HG03442 (cell line): ENCODE results near the gene HIGD2B.
"Not testable (repeated sequence)": the region's sequence is repeated elsewhere in the genome, so short reads cannot be mapped to it uniquely, and the experiment has no call there.

Experiments used
- ATAC-seq: cut with Tn5 transposase; IDR thresholded peaks from one replicate; pipeline ENCODE4 v1.9.1; 2021; ENCODE audit warnings: mild to moderate bottlenecking, moderate library complexity; ENCODE audit not compliant: unreplicated experiment

HIGD2B gene, protein sequence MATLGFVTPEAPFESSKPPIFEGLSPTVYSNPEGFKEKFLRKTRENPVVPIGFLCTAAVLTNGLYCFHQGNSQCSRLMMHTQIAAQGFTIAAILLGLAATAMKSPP

DNA sequence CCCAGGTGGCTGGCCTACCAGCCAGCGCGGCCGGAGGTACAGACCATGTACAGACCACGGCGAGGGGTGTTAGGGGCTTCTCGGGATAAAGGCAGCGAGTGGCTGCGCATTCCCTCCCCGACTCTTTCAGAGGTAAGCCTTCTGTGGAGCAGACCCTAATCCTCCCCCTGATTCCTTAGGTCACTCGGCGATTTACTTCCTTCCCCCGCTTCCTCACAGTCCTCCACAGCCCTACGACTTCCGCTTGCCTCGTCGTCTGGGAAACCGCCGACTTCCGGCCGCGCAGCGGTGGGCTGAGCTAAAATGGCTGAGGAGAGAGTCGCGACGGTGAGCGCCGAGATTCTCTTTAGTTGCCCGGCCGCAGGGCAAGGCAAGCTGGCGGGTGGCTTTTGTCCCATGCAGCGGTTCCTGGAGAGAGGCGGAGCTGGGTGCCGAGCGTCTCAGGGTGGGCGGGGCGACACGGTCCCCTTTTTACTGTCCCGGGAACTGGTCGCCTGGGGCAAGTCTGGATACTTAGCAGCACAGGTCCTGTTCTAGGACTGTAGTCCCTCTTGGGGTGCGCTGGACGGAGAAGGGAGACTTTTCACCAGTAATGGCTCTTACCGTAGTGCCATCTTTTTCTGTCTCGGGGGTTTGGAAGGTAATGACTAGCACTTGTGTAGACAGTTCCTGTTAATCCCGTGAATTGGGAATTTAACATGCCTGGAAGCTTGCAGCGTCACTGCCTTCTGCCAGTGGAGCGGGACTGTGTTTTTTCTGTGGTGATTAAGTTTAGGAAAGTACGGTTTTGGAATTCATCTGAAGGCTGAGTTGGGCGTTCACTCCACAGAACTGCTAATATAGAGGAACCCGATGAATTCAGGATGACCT is at the start of gene HIGD2B, which contains the start of gene BBS4:
HIGD2B (minus strand) TSS at position 258 of the 870 bp plus-strand sequence. CDS start 9,808 bp downstream, outside the sequence.
BBS4 (plus strand) TSS at position 283 of the 870 bp plus-strand sequence; CDS start at position 304, 21 bp downstream.
- ATAC-seq = peak; percentile 94

DNA sequence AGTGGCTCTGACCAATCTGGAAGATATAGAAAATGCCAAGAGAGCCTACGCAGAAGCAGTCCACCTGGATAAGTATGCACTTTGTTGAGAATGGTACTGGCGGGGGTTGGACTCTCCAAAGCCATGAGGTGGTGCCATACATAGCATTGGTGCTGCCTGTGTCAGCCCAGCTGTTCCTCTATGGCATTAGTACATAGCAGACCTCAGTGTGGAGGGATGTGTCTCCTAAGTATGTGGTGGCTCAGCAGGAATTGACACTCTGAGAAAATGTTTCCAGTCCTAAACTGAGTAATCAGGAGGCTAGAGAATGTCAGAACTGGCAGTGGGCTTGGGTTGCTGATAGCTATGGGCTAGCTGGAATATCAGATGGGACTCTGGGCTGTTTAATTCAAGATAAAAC is 49.1 kb upstream of the HIGD2B start:
- no peak for ATAC-seq

DNA sequence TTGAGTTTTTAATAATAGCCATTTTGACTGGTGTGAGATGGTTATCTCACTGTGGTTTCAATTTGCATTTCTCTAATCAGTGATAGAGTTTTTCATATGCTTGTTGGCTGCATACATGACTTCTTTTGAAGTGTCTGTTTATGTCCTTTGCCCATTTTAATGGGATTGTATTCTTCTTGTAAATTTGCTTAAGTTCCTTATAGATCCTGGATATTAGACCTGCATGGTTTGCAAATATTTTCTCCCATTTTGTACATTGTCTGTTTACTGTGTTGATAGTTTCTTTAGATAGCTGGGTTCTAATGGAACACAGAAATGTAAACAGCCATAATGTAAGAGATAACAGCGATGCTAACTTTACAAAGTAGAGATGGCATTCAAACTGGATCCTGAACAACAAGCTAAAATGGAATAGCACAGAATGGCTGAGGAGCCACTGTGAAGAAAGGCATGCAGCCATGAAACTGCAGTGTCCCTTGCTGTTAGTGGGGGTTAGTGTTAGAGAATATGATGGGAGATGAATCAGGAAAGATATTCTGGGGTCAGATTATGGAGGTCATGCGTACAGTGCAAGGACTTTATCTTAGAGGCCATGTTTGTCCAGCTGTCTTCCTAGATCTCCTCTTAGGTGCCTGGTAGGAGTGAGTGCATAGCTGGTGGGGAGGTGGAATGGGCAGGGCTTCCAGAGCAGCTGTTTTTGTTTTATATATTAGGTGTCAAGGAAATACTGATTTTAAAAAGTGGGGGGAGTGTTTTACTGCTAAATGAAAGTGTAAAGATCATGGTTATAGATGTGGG is 48.2 kb upstream of the HIGD2B start:
- no peak for ATAC-seq

DNA sequence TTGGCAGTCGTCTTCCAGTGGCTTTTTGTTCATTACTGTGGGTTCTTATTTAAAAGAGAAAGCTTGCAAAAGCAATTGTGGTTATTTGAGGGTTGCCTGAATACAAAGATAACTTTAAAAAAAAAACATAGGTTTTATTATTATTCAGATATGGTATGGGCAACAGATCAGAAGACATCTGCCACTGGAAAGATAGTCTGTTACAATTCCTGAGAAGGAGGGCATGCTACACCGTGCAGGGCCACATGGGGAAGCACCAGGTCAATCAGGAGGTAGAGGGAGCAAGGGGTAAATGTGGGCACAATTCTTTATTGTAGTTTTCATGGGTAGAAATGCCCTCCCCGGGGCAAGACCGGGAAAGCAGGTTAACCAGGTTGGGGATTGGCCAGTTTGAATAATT is 46.5 kb upstream of the HIGD2B start:
- ATAC-seq = no peak

DNA sequence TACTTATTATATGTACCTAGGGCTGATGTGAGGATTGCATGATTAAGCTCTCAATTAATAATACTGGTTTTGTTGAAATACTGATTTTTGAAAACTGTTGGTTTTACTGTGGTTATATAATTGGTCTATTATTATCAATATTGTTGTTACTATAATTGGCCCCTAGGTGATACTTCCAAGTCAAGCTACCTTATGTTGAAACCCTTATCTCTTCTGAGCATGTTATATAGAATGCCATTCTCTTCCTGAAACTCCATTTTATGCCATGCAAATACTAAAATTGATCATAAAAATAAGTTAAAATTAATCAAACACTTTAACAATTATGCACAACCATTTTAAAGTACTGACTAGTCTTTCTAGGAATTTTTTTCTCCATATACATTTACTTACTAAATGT is 46.1 kb upstream of the HIGD2B start:
- ATAC-seq = no peak

DNA sequence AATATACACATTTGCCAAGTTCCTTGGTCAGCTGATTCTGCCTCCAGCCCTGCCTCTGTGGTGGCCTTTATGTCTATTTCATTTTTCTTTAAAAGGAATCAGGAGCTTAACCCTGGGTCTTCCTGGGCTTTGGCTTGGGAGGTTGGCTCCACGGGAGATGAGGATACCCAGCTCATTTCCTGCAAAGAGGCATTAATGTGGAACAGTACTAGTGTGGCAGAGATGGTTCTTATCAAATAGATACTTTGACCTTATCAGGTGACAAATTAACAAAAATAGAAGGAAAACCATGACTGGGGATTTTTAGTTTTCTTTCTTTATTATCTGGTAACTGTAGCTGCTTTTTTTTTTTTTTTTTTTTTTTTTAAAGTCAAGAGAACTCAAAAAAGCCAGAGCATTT is 42.8 kb upstream of the HIGD2B start:
- no peak for ATAC-seq

DNA sequence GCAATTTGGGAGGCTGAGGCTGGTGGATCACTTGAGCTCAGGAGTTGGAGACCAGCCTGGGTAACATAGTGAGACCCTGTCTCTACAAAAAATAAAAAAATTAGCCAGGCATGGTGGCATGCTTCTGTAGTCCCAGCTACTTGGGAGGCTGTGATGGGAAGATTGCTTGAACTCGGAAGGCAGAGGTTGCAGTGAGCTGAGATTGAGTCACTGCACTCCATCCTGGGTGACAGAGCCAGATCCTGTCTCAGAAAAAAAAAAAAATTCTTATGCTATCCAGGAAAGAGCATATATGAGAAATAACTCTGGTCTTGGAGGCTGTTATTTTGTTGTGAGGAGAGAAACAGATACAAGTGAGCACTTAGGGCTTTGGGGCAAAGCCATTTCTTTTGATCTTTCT is 42.3 kb upstream of the HIGD2B start:
- not testable (repeated sequence) for ATAC-seq

DNA sequence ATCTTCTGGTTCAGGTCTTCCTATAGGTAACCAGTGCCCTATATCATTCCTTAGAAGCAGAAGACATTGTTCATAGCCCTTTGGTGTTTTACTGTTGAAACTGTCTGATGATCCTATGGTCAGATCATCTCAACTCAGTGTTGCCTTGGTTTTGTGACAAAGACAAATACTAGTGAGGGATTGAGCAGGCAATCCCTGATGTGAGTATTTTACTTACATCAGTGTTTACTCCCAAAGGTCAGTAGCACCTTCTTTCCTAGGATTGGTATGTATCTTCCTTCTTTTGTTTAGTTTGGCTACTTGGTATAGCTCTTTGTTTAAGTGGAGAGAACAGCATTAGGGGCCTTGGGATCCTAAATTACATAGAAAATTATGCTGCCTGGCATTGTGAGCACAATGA is 41.2 kb upstream of the HIGD2B start:
- no peak for ATAC-seq

DNA sequence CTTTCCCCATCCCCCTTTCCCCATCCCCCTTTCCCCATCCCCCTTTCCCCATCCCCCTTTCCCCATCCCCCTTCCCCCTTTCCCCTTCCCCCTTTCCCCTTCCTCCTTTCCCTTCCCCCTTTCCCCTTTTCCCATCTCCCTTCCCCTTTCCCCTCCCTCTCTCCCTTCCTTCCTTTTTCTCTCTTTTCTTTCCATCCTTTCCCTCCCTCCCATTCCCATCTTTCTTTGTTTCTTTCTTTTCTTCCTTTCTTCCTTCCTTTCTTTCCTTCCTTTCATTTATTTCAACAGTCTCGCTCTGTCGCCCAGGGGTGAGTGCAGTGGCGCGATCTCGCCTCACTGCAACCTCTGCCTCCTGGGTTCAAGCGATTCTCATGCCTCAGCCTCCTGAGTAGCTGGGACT is 39.9 kb upstream of the HIGD2B start:
- ATAC-seq = not testable (repeated sequence)

DNA sequence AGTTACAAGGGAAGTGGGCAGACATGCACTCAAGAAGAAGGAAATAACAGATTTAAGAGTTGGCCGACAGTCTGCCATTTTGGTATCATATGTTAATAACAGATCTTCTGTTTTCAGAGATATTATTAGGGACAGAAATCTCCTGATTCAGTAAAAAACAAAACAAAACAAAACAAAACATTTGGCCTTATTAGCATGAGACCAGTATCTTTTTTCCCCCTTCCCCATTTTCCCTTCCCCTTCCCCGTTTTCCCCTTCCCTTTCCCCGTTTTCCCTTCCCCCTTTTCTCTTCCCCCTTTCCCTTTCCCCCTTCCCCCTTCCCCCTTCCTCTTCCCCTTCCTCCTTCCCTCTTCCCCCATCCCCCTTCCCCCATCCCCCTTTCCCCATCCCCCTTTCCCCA is 39.5 kb upstream of the HIGD2B start:
- no peak for ATAC-seq

DNA sequence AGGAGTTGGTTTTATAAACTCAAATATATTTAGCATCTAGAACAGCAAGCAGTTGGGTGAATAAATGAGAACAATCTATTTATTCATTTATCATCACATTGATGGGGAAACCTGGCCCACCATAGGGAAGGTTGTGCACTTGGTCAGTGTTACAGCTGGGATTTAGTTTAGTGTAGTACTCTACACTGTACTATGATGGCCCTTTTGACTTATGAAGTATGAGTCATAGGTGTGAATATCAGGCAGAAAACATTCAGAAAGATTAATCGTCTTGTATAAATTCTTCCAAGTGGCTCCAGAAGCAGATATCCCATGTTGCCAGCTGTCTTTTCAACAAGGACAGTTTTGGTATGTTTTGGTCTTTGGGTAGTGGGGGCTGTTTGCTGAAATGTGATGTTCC is 38.0 kb upstream of the HIGD2B start:
- no peak for ATAC-seq

DNA sequence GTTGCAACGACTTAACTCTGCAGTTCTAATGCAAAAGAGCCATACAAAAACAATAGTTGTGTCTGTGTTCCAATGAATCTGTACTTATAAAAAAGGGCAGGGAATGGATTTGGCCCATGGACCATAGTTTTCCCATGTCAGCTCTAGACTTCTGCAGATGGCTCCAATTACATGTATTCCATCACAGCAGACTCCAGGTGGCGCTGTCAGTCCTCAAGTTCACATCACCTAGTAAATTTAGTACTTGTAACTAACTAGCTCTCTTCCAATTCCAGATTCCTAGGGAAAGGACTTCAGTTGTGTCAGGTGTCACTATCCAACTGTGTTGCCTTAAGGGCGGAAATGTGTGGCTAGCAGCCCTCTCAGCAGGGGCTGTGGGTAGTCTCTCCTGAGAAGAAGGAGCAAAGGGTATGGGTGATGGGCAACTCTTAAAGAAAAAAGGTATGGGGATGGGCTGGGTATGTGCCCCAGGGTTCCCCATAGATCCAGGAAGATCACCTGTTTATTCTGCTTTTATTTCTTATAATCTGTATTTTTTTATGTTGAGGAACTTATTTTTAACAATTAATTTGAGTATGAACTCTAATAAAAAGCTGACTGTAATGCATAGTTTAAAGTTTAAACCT is 36.2 kb upstream of the HIGD2B start:
- no peak for ATAC-seq

DNA sequence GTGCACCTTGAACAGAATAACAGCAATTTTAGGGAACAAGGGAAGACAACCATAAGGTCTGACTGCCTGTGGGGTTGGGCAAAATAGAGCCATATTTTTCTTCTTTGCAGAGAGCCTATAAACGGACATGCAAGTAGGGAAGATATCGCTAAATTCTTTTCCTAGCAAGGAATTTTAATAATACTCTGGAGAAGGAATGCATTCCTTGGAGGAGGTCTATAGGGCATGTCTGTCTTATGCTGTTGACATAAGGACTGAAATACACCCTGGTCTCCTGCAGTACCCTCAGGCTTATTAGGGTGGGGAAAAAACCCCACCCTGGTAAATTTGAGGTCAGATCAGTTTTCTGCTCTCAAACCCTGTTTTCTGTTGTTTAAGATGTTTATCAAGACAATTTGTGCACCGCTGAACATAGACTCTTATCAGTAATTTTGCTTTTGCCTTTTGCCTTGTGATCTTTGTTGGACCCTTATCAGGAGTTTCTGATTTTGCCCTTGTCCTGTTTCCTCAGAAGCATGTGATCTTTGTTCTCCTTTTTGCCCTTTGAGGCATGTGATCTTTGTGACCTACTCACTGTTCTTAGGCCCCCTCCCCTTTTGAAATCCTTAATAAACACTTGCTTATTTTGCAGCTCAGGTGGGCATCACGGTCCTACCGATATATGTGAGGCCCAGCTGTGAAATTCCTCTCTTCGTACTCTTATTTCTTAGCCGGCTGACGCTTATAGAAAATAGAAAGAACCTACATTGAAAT is 22.7 kb upstream of the HIGD2B start:
- ATAC-seq = not testable (repeated sequence)

DNA sequence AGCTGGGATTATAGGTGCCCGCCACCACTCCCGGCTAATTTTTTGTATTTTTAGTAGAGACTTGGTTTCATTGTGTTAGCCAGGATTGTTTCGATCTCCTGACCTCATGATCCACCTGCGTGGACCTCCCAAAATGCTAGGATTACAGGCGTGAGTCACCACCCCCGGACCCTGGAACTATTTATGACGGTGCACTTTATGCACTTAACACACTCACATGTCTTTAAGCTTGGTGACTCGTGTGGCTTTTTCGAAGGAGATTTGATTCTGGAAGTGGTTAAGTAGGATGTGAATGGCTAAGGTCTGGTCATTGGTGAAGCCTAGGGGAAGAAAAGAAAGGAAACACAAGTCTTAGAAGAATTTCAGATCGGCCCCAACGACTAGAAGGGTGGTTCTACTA is 20.3 kb upstream of the HIGD2B start:
- no peak for ATAC-seq

DNA sequence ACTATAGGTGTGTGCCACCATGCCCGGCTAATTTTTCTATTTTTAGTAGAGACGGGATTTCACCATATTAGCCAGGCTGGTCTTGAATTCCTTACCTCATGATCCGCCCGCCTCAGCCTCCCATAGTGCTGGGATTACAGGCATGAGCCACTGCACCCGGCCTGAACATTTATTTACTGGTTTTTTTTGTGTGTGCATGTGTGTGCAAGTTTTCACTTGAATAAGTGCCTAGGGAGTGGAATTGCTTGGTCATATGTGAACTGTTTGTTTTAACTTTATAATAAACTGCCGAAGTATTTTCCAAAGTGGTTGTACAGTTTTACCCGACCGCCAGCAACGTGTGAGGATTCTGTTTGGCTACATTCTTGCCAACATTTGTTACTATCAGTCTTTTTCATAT is 14.1 kb upstream of the HIGD2B start:
- no peak for ATAC-seq

DNA sequence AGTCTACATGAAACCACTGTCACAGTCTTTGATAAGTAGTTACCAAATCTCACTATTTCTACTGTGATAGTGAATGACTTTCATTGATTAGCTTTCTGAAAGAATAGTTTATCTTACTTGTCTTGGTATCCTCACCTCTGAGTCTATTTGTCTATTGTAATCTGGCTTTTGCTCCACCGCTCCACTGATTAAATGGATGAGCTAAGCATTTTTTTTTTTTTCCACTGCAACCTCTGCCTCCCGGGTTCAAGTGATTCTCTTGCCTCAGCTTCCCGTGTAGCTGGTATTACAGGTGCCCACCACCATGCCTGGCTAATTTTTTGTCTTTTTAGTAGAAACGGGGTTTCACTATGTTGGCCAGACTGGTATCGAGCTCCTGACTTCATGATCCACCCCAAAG is 13.0 kb upstream of the HIGD2B start:
- no peak for ATAC-seq

DNA sequence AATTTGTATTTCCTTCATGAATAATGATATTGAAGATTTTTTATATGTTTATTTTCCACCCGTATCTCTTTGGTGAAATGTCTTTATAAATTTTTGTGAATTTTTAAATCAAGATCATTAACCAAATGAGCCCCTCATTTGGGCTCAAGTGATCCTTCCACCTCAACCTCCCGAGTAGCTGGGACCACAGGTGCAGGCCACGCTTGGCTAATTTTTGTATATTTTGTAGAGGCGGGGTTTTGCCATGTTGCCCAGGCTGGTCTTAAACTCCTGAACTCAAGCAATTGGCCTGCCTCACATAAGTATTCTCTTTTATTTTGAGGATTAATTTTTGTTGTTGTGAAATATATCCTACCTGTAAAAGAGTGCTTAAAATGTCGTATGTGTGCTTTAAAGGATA is 5.0 kb upstream of the HIGD2B start:
- no peak for ATAC-seq

DNA sequence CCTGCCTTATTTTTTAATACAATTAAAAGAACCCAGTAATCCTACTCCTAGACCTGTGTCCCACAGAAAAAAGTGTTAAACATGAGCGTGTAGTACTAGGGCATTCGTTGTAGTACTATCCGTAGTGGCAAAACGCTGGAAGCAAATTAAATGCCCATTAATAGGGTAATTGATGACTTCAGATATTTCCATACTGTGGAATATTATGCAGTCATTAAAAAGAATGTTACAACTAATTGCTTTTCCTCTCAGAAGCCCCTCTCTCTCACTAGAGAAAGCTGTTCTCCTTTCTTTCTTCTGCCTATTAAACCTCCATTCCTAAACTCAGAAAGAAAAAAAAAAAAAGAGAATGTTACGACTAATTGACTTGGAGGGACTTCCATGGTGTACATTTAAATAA is 2.7 kb upstream of the HIGD2B start:
- ATAC-seq = no peak

DNA sequence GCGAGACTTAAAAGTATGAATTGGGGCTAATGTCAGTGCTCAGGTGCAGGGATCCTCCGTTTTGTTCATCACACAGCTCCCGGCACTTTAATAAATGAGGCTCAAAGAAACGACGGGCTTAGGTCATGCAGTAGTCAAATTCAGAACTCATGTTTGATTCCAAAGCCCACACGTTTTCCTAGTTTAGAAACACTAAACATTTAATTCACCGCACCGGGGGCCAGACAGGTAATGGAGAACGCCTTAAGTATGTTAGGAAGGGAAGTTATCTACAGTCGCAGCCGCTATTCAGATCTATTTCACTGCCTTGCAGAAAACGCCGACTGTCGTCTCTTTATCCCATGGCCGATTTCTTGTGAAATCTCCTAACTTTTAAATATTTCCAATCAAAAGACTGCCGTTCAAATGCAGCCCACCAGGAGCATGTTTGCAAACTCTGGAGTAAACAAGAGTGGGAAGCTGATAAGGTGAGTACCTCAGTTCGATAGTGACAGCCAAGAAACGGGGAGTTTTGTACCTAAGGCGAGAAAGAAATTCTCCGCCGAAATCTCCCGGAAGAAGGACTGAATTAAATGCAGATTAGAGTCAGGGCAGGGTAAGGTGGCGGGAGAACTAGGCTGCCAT is 569 bp downstream of the HIGD2B start:
- no peak for ATAC-seq

DNA sequence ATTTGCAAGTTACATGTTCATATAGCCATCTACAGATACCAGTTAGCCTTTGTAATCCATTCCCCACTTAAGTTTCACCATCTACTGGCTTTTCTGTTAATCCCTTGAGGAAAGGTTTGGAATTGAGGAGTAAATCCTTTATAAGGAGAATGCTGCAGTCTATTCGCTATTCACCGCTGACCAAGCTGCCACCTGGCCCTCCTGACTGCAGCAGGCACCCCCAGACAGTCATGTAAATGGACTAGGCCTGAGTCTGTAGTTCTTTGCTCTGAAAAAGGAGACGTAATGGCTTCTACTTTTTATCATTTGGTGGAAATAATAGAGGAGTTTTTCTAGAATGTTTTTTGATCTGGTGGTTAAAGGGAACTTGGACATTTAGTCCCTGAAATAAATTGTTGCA is 3.2 kb downstream of the HIGD2B start:
- no peak for ATAC-seq
